Sigmoid colon (tissue), 7 donors: ENCODE results near the gene TNFRSF19. TPM values are rescaled to one million over a fixed set of nuclear protein-coding genes. Genes with fewer than 3 reads are reported as not detected.

Experiments used
- DNase-seq: peaks from one replicate; pipeline ENCODE4 v3.0.0-alpha.2; 2019
- H3K27ac ChIP-seq, 4 donors: fragments of 200-600 bp; sonication (generic); one replicate each; pipeline ENCODE4 v1.5.1; 2016 to 2019; ENCODE audit warnings: mild to moderate bottlenecking in 1 of 4
- H3K27me3 ChIP-seq, 3 donors: fragments of 200-600 bp; sonication (generic); one replicate each; pipeline ENCODE4 v1.5.1; 2019; ENCODE audit warnings: mild to moderate bottlenecking in 1 of 3
- H3K36me3 ChIP-seq, 4 donors: fragments of 200-600 bp; sonication (generic); one replicate each; pipeline ENCODE4 v1.5.1; 2016 to 2019
- H3K4me1 ChIP-seq, 4 donors: fragments of 200-600 bp; sonication (generic); one replicate each; pipeline ENCODE4 v1.5.1; 2017 to 2019
- H3K4me3 ChIP-seq, 4 donors: fragments of 200-600 bp; sonication (generic); one replicate each; pipeline ENCODE4 v1.5.1; 2017 to 2019; ENCODE audit warnings: mild to moderate bottlenecking in 2 of 4, moderate library complexity in 1 of 4
- H3K9me3 ChIP-seq, 4 donors: fragments of 200-600 bp in 3 of 4; sonication (generic) in 3 of 4; one replicate each; pipeline versions ENCODE4 v1.5.1 to v1.6.1; 2013 to 2019
- EP300 ChIP-seq, 4 donors: sonication (generic); formaldehyde crosslinking; IDR thresholded peaks; one replicate each; pipeline ENCODE4 v1.6.1; 2017; ENCODE audit warnings: antibody characterized with exemption in 4 of 4
- POLR2A ChIP-seq, 2 donors: fragments of 450-650 bp; IDR thresholded peaks; one replicate each; pipeline ENCODE4 v1.6.1; 2016; ENCODE audit warnings: antibody characterized with exemption in 2 of 2, mild to moderate bottlenecking in 2 of 2, moderate library complexity in 2 of 2
- POLR2AphosphoS5 ChIP-seq, 4 donors: sonication (generic); formaldehyde crosslinking; IDR thresholded peaks; one replicate each; pipeline ENCODE4 v1.6.1; 2017; ENCODE audit warnings: antibody characterized with exemption in 4 of 4
- WGBS, 2 donors: extraction: QIAGEN DNeasy Blood & Tissue Kit; methylation state at CpG; one replicate each; pipeline ENCODE4 v1.1.7; 2013; 5-methylcytosine and 5-hydroxymethylcytosine counted together
- intact Hi-C: fragments of 100-400 bp; cut with DNase I; formaldehyde crosslinking; loops from one replicate; pipeline ENCODE4 v1.15.1; 2023
- polyA plus RNA-seq, 3 donors: library from polyadenylated mRNA; stranded (reverse); fragments of 200-250 nt; gene quantifications; one replicate each; pipeline ENCODE4 v1.2.3, GENCODE V29; 2013
- total RNA-seq, 4 donors: library from RNA; depleted of rRNA; stranded (reverse); fragments of >200 nt; gene quantifications; one replicate each; pipeline ENCODE4 v1.1.0, GENCODE V29; 2016
- TF ChIP-seq, protein P1 (sequence below), 4 experiments: fragments of 450-650 bp in 3 of 4; fragments of 200-600 bp in 1 of 4; IDR thresholded peaks; one replicate each; pipeline ENCODE4 v1.5.1; 2016 to 2019; ENCODE audit warnings: antibody characterized with exemption in 4 of 4, mild to moderate bottlenecking in 3 of 4, moderate library complexity in 2 of 4
- donor health status: healthy with polysubstance abuse.
- donor health status: Bipolar disorder and iron deficiency.
- donor health status: healthy.

TNFRSF19 gene
- total and polyA plus RNA-seq, 7 donors, result 0.60 to 4.2 (median 2.2) TPM; not detected in 1

- no peak for DNase-seq
- Histone ChIP-seq H3K4me1 (no peaks in the 10 kb centered on the region), H3K36me3 (no peaks in the 10 kb centered on the region), H3K4me3 (no peak overlapping the region), H3K27me3 (no peaks in the 10 kb centered on the region), H3K9me3 (no peaks in the 10 kb centered on the region), H3K27ac (no peak overlapping the region)
- TF ChIP-seq EP300 (IDR thresholded peaks at IDR 0.05) (no peak), POLR2A (IDR thresholded peaks at IDR 0.05) (no peak), POLR2AphosphoS5 (IDR thresholded peaks at IDR 0.05) (no peak)
- TF ChIP-seq, protein P1, sequence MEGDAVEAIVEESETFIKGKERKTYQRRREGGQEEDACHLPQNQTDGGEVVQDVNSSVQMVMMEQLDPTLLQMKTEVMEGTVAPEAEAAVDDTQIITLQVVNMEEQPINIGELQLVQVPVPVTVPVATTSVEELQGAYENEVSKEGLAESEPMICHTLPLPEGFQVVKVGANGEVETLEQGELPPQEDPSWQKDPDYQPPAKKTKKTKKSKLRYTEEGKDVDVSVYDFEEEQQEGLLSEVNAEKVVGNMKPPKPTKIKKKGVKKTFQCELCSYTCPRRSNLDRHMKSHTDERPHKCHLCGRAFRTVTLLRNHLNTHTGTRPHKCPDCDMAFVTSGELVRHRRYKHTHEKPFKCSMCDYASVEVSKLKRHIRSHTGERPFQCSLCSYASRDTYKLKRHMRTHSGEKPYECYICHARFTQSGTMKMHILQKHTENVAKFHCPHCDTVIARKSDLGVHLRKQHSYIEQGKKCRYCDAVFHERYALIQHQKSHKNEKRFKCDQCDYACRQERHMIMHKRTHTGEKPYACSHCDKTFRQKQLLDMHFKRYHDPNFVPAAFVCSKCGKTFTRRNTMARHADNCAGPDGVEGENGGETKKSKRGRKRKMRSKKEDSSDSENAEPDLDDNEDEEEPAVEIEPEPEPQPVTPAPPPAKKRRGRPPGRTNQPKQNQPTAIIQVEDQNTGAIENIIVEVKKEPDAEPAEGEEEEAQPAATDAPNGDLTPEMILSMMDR (IDR thresholded peaks at IDR 0.05), result no peak
- intact Hi-C loops, result no loop called here
These were observed 30.3 kb downstream of the TNFRSF19 start for GRCh38 chr13:23600534-23600933.

DNA sequence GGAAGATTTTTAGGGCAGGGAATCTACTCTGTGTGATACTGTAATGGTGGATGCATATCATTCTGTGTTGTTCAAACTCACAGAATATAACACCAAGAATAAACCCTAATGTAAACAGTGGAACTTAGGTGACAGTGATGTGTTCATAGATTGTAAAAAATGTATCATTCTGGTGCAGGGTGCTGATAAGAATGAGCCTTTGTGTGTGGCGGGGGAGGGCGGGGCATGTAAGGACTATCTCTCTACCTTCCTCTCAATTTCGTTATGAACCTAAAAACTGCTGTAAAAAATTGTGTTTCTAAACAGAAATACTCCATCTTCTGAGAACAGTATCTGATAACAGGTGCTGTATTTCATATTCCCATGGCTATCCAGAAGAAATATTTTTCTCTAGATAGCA, 35.6 kb downstream of the TNFRSF19 start:
- no peaks in the 10 kb centered on the region for H3K9me3 ChIP-seq
- no peak overlapping the region for H3K27ac ChIP-seq
- H3K27me3 ChIP-seq, result no peaks in the 10 kb centered on the region
- H3K4me1 ChIP-seq, result peaks cover 0 to 23% (median 18%) of the 10 kb centered on the region in 4 donors
- TF ChIP-seq EP300 (IDR thresholded peaks at IDR 0.05), result no peak
- TF ChIP-seq, protein P1 (IDR thresholded peaks at IDR 0.05), result no peak
- TF ChIP-seq POLR2A (IDR thresholded peaks at IDR 0.05), result no peak
- no peak for TF ChIP-seq POLR2AphosphoS5 (IDR thresholded peaks at IDR 0.05)
- H3K4me3 ChIP-seq, result no peak overlapping the region
- intact Hi-C loops, result no loop called here
- 31 to 71% methylated on average over 3 of the region's 3 CpGs for WGBS, 2 donors
- no peak for DNase-seq
- no peaks in the 10 kb centered on the region for H3K36me3 ChIP-seq

DNA sequence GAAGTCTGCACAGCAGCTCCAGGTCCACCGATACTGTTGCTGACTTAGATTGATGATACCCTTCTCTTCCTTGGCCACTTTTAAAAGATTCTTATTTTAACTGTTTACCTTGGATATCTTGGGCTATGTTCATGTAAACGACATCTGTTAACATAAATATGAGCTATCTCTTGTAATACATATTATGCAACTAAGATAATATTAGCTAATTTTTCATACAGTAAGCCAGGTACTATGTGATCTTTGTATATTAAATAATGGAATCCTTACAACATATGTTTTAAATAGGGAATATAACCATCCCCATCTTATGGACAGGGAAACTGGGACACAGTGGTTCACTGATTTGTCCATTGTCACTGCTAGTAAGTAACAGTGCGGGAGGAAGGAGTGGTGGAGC, 37.9 kb downstream of the TNFRSF19 start:
- TF ChIP-seq EP300 (IDR thresholded peaks at IDR 0.05), result no peak
- TF ChIP-seq, protein P1 (IDR thresholded peaks at IDR 0.05), result no peak
- no peak for TF ChIP-seq POLR2AphosphoS5 (IDR thresholded peaks at IDR 0.05)
- no peak for TF ChIP-seq POLR2A (IDR thresholded peaks at IDR 0.05)
- H3K27me3 ChIP-seq, result no peaks in the 10 kb centered on the region
- no peaks in the 10 kb centered on the region for H3K9me3 ChIP-seq
- H3K4me1 ChIP-seq, result peaks cover 0 to 32% (median 18%) of the 10 kb centered on the region in 4 donors
- H3K36me3 ChIP-seq, result no peaks in the 10 kb centered on the region
- intact Hi-C loops, result no loop called here
- peak overlapping the region in 1 of 4 donors; percentile 55 for H3K27ac ChIP-seq
- no peak overlapping the region for H3K4me3 ChIP-seq
- DNase-seq, result no peak
- 63 to 84% methylated on average over 3 of the region's 3 CpGs for WGBS, 2 donors

GRCh38 chr13:23608701-23609413, 38.6 kb downstream of the TNFRSF19 start:
- intact Hi-C loops, result no loop called here
- TF ChIP-seq POLR2A (IDR thresholded peaks at IDR 0.05), result no peak
- peak in 1 of 4 donors; percentile 34 for TF ChIP-seq POLR2AphosphoS5 (IDR thresholded peaks at IDR 0.05)
- no peak for TF ChIP-seq EP300 (IDR thresholded peaks at IDR 0.05)
- TF ChIP-seq, protein P1 (IDR thresholded peaks at IDR 0.05), result no peak
- 44 to 45% methylated on average over 13 of the region's 13 CpGs for WGBS, 2 donors
- H3K4me3 ChIP-seq, result peak overlapping the region in 2 of 4 donors; percentile 10 to 16
- H3K36me3 ChIP-seq, result no peaks in the 10 kb centered on the region
- H3K27me3 ChIP-seq, result no peaks in the 10 kb centered on the region
- peak overlapping the region; percentile 13 to 55 (median 30) for H3K27ac ChIP-seq
- peaks cover 0 to 32% (median 18%) of the 10 kb centered on the region in 4 donors for H3K4me1 ChIP-seq
- no peaks in the 10 kb centered on the region for H3K9me3 ChIP-seq
- DNase-seq, result peak; percentile 78
